T47D (cell line): ENCODE measurements around the gene ZBTB18.

Source experiments
- DNase-seq, 2 experiments: peaks; one replicate each; pipeline versions ENCODE4 v3.0.0 to v3.0.0-alpha.2; 2011 to 2012; ENCODE audit warnings: low read depth in 1 of 2, low spot score in 1 of 2
- JUND ChIP-seq: IDR thresholded peaks from 2 replicates; pipeline ENCODE4 v1.6.1; 2012; ENCODE audit warnings: low read depth
- in situ Hi-C: cut with HindIII; loops from 2 replicates; pipeline ENCODE4 v1.10.0; 2016; ENCODE audit warnings: low sequenced_read_pairs, low pct_unique_long_range_greater_than_20kb

ZBTB18 gene

GRCh38 chr1:244102468-244102867, 51.4 kb downstream of the ZBTB18 start:
- in situ Hi-C loops, result no loop called here
- TF ChIP-seq JUND, result no peak
- no peak for DNase-seq

- DNase-seq, result no peak
- in situ Hi-C loops, result no loop called here
These were observed 53.4 kb downstream of the ZBTB18 start for GRCh38 chr1:244104309-244105060.

DNA sequence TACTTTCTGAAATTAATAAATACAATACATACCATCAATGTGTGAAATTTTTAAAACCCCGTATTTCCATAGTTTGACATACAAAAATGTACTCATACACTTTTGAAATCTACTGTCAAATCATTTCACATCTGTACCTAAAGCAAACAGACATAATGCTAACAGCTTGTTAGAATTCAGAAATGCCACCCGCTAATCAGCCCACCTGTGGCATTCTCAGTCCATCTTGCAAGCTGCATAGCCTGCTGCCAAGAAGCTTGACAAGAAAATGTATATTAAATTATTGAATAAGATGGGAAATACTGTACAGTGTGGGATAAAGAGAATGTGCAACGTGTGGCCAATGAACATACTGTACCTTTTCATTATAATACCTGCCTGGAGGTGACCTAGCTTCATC, 55.1 kb downstream of the ZBTB18 start:
- TF ChIP-seq JUND, result no peak
- in situ Hi-C loops, result no loop called here
- DNase-seq, result no peak

More at GRCh38 chr1:244104309-244105060, 53.4 kb downstream of the ZBTB18 start:
- no peak for TF ChIP-seq JUND
